IMR-90 (cell line): ENCODE measurements around the gene PES1. TPM values are rescaled to one million over a fixed set of nuclear protein-coding genes. Genes with fewer than 3 reads are reported as not detected.
A peak's percentile ranks its signal among the peaks of the same experiment; 100 is the strongest.

Experiments
- ATAC-seq: fragments of 200-7000 bp; cut with Tn5 transposase; 2 replicates; pipeline ENCODE4 v1.9.1; 2020; ENCODE audit warnings: low read depth, mild to moderate bottlenecking, moderate library complexity
- BruUV-seq: library from RNA; stranded (reverse); fragments of 400-500 nt; replicated peaks from 2 replicates; lab custom pipeline; 2021; lab: Mats Ljungman, UMichigan
- CTCF ChIA-PET: fragments of 300-600 bp; formaldehyde crosslinking; extraction: SDS; loops from one replicate; lab custom pipeline; 2021; ENCODE audit warnings: antibody characterized with exemption; lab: Yijun Ruan, JAX
- POLR2A ChIA-PET: fragments of 300-600 bp; sonication (Branson Sonifier 250); formaldehyde crosslinking; loops from one replicate; lab custom pipeline; 2022; ENCODE audit warnings: antibody characterized with exemption; ENCODE audit not compliant: unreplicated experiment; lab: Charles Lee
- DNase-seq: peaks from one replicate; pipeline ENCODE4 v3.0.0; 2013
- H2AFZ ChIP-seq: replicated peaks from 2 replicates; pipeline ENCODE3; 2013; ENCODE audit warnings: low read length, mild to moderate bottlenecking; ENCODE audit not compliant: poor library complexity
- H2AK5ac ChIP-seq: 2 replicates; pipeline ENCODE4 v1.6.1; 2013; ENCODE audit warnings: low read depth, low read length, inconsistent platforms
- H2AK9ac ChIP-seq: replicated peaks from 2 replicates; pipeline ENCODE3; 2013; ENCODE audit warnings: mild to moderate bottlenecking, low read depth, low read length, moderate library complexity; ENCODE audit not compliant: poor library complexity
- H2BK120ac ChIP-seq: 2 replicates; pipeline ENCODE4 v1.6.1; 2013; ENCODE audit warnings: low read depth, low read length, inconsistent platforms
- H2BK15ac ChIP-seq: 3 replicates; pipeline ENCODE4 v1.6.1; 2013; ENCODE audit warnings: low read depth, low read length, inconsistent platforms
- H2BK20ac ChIP-seq: 2 replicates; pipeline ENCODE4 v1.6.1; 2013; ENCODE audit warnings: low read depth, mild to moderate bottlenecking, inconsistent platforms, low read length, moderate library complexity
- H2BK5ac ChIP-seq: 2 replicates; pipeline ENCODE4 v1.6.1; 2013; ENCODE audit warnings: mild to moderate bottlenecking, low read depth, low read length, inconsistent platforms; ENCODE audit not compliant: poor library complexity, severe bottlenecking
- H3K14ac ChIP-seq: replicated peaks from 2 replicates; pipeline ENCODE4 v1.6.1; 2013; ENCODE audit warnings: low read depth, low read length, inconsistent platforms
- H3K18ac ChIP-seq: 2 replicates; pipeline ENCODE4 v1.6.1; 2013; ENCODE audit warnings: low read depth, low read length, control low read depth
- H3K23ac ChIP-seq: 2 replicates; pipeline ENCODE4 v1.6.1; 2013; ENCODE audit warnings: low read depth, low read length, inconsistent platforms
- H3K27ac ChIP-seq: 2 replicates; pipeline ENCODE4 v1.5.1; 2013; ENCODE audit warnings: mild to moderate bottlenecking, control low read depth, low read length; ENCODE audit not compliant: insufficient read depth
- H3K27me3 ChIP-seq: 2 replicates; pipeline ENCODE4 v1.6.1; 2013; ENCODE audit warnings: low read length; ENCODE audit not compliant: control insufficient read depth, insufficient read depth
- H3K36me3 ChIP-seq: 2 replicates; pipeline ENCODE4 v1.6.1; 2013; ENCODE audit warnings: low read length, mixed read lengths; ENCODE audit not compliant: control insufficient read depth, insufficient read depth
- H3K4ac ChIP-seq: 2 replicates; pipeline ENCODE4 v1.6.1; 2013; ENCODE audit warnings: low read depth, low read length, inconsistent platforms
- H3K4me1 ChIP-seq: 2 replicates; pipeline ENCODE4 v1.6.1; 2013; ENCODE audit warnings: low read length, mixed read lengths; ENCODE audit not compliant: control insufficient read depth, insufficient read depth
- H3K4me2 ChIP-seq: 2 replicates; pipeline ENCODE4 v1.6.1; 2013; ENCODE audit warnings: low read depth, mild to moderate bottlenecking, control low read depth, low read length, moderate library complexity
- H3K4me3 ChIP-seq: 2 replicates; pipeline ENCODE4 v1.5.1; 2013; ENCODE audit warnings: low read depth, mild to moderate bottlenecking, control low read depth, low read length, moderate library complexity; ENCODE audit not compliant: insufficient read depth
- H3K56ac ChIP-seq: 2 replicates; pipeline ENCODE4 v1.6.1; 2013; ENCODE audit warnings: low read length, inconsistent platforms; ENCODE audit not compliant: insufficient read depth; ENCODE audit errors: extremely low read depth
- H3K79me1 ChIP-seq, 2 experiments: 2 replicates each; pipeline ENCODE4 v1.6.1; 2013; ENCODE audit warnings: low read length in 2 of 2, inconsistent platforms in 1 of 2, low read depth in 1 of 2
- H3K9ac ChIP-seq: 2 replicates; pipeline ENCODE4 v1.6.1; 2013; ENCODE audit warnings: low read depth, low read length, control low read depth
- H3K9me1 ChIP-seq: 2 replicates; pipeline ENCODE4 v1.6.1; 2013; ENCODE audit warnings: low read length, inconsistent platforms; ENCODE audit not compliant: insufficient read depth
- H3K9me3 ChIP-seq: 2 replicates; pipeline ENCODE4 v1.6.1; 2013; ENCODE audit warnings: low read length; ENCODE audit not compliant: control insufficient read depth, insufficient read depth
- H4K20me1 ChIP-seq: 2 replicates; pipeline ENCODE4 v1.6.1; 2013; ENCODE audit warnings: low read length, inconsistent platforms; ENCODE audit not compliant: insufficient read depth
- H4K5ac ChIP-seq: 2 replicates; pipeline ENCODE4 v1.6.1; 2013; ENCODE audit warnings: mild to moderate bottlenecking, low read depth, low read length, control low read depth
- H4K8ac ChIP-seq, 2 experiments: 2 replicates each; pipeline ENCODE4 v1.6.1; 2013; ENCODE audit warnings: low read depth in 2 of 2, low read length in 2 of 2, control low read depth in 1 of 2, inconsistent platforms in 1 of 2
- H4K91ac ChIP-seq: 2 replicates; pipeline ENCODE4 v1.6.1; 2013; ENCODE audit warnings: low read depth, low read length, inconsistent platforms; ENCODE audit not compliant: insufficient read depth
- CEBPB ChIP-seq: IDR thresholded peaks from 2 replicates; pipeline ENCODE4 v1.6.1; 2012; ENCODE audit warnings: low read depth, low read length, improper control_type of control experiment
- CHD1 ChIP-seq: IDR thresholded peaks from 2 replicates; pipeline ENCODE4 v1.6.1; 2012; ENCODE audit warnings: low read depth, low read length, improper control_type of control experiment
- MAZ ChIP-seq: IDR thresholded peaks from 2 replicates; pipeline ENCODE4 v1.6.1; 2012; ENCODE audit warnings: low read depth, mild to moderate bottlenecking, low read length, improper control_type of control experiment, moderate library complexity, borderline replicate concordance
- MXI1 ChIP-seq: IDR thresholded peaks from 2 replicates; pipeline ENCODE4 v1.6.1; 2012; ENCODE audit warnings: low read depth, mild to moderate bottlenecking, low read length, moderate library complexity, borderline replicate concordance
- POLR2A ChIP-seq: IDR thresholded peaks from 2 replicates; pipeline ENCODE4 v1.6.1; 2012; ENCODE audit warnings: mild to moderate bottlenecking, low read depth, low read length
- RAD21 ChIP-seq: IDR thresholded peaks from 2 replicates; pipeline ENCODE4 v1.6.1; 2012; ENCODE audit warnings: low read length, improper control_type of control experiment
- WGBS, 2 experiments: methylation state at CpG; one replicate each; pipeline versions ENCODE4 v1.1.5 to v1.1.7; 2013; ENCODE audit warnings: missing lambda C conversion rate in 2 of 2; ENCODE audit not compliant: insufficient read length in 1 of 2; ENCODE audit errors: extremely low coverage in 2 of 2; 5-methylcytosine and 5-hydroxymethylcytosine counted together
- dilution Hi-C: fragments of 300-500 bp; cut with HindIII; formaldehyde crosslinking; loops from one replicate; pipeline ENCODE4 v1.14.3; 2018; ENCODE audit warnings: low sequenced_read_pairs; ENCODE audit not compliant: unreplicated experiment
- in situ Hi-C: fragments of 300-500 bp; cut with MboI; formaldehyde crosslinking; loops from 3 replicates; pipeline ENCODE4 v1.14.3; 2019; ENCODE audit warnings: low sequenced_read_pairs, inconsistent platforms, mixed read lengths
- intact Hi-C: fragments of 100-400 bp; cut with micrococcal nuclease; formaldehyde crosslinking; loops from 2 replicates; pipeline ENCODE4 v1.10.0; 2022
- polyA plus RNA-seq, 3 experiments: library from polyadenylated mRNA; depleted of rRNA; stranded (reverse); fragments of >200 nt; gene quantifications; 2 replicates each; pipeline ENCODE4 v1.2.3, GENCODE V29; 2012; ENCODE audit warnings: low replicate concordance in 1 of 3
- total RNA-seq: library from RNA; depleted of rRNA; stranded (reverse); fragments of >200 nt; gene quantifications from 2 replicates; pipeline ENCODE4 v1.2.3, GENCODE V29; 2012
- TF ChIP-seq, protein P1 (sequence below): conservative IDR thresholded peaks from 2 replicates; pipeline ENCODE4 v1.5.1; 2012; ENCODE audit warnings: mild to moderate bottlenecking, low read depth, low read length, improper control_type of control experiment

PES1 gene
- total and polyA plus RNA-seq, 2 of the 4 experiments (the other 2 are of a cell fraction), result 120 to 142 TPM

DNA sequence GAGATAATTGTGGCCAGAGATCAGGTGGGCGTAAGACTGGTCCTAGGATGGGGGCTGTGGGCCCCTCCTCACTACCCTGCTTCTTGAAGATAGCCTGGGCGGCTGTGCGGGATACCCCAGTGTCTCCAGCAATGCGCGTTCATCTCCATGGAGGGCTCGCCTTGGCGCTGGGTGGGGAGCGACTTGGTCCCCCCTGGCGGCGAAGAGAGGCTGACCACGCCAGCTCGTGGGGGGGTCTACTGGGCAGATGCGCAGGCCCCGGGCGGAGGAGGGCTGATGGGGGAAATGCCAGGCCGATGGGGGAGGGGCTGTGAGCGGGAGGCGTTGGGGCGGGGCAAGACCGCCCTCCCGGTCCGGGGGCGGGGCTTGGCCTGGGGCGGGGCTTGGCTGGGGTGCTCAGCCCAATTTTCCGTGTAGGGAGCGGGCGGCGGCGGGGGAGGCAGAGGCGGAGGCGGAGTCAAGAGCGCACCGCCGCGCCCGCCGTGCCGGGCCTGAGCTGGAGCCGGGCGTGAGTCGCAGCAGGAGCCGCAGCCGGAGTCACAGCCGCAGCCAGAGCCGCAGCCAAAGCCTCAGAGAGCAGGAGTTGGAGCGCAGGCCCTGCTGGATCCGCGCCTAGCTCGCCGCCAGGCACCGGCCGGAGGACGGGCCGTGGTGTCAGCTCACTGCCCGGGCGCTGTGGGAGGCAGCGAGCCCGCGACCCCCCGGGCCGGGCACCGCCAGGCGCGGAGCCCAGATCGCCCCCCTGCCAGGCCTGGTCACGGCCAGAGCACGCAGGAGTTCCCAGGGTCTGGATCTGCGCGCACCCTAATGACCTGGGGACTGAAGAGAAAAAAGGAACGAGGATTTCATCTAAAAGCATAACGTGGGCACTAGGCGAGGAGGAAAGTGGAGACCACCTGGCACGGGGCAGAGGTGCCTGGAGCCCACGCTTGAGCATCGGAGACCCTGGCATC is 43.8 kb upstream of the PES1 start, which contains the start of gene SLC35E4:
SLC35E4 (plus strand) TSS at position 509 of the 953 bp plus-strand sequence. CDS start 670 bp downstream, outside the sequence.
- Histone ChIP-seq H2BK15ac (peak within 1 kb of the TSS; percentile 12; the same call in 1 of the 3 replicates), H3K4ac (peak within 1 kb of the TSS; percentile 77), H2BK20ac (peak within 1 kb of the TSS; percentile 31; the same call in 1 of the 2 replicates), H3K27me3 (no peaks in the 10 kb centered on the region), H3K9me1 (peaks cover 14% of the 10 kb centered on the region), H3K79me1 (peaks cover 23 to 25% of the 10 kb centered on the region in 2 experiments), H3K23ac (peak within 1 kb of the TSS; percentile 98), H2AK9ac (peak within 1 kb of the TSS; percentile 94), H2BK120ac (peak within 1 kb of the TSS; percentile 69; the same call in 1 of the 2 replicates), H3K4me1 (peaks cover 21% of the 10 kb centered on the region), H4K8ac (peak within 1 kb of the TSS; percentile 46 to 84), H2BK5ac (peak within 1 kb of the TSS; percentile 67), H3K18ac (0 out of 2 replicates have a peak within 1 kb of the TSS, but pooled peaks have one; percentile 10), H4K20me1 (no peaks in the 10 kb centered on the region), H3K27ac (peak within 1 kb of the TSS; percentile 48), H2AK5ac (peak within 1 kb of the TSS; percentile 89), H3K9me3 (no peaks in the 10 kb centered on the region), H3K36me3 (no peaks in the 10 kb centered on the region), H3K56ac (no peak within 1 kb of the TSS; the same call in 1 of the 2 replicates), H4K5ac (peak within 1 kb of the TSS; percentile 72), H3K9ac (peak within 1 kb of the TSS; percentile 61), H2AFZ (peak within 1 kb of the TSS; percentile 96), H3K14ac (peak within 1 kb of the TSS; percentile 97), H3K4me2 (peak within 1 kb of the TSS; percentile 98), H4K91ac (peak within 1 kb of the TSS; percentile 58), H3K4me3 (peak within 1 kb of the TSS; percentile 62)
- in situ Hi-C loops, result loop anchor here (10.0 kb wide), 1 partner anchor 289 kb away; no protein-coding TSS in a partner anchor
- ATAC-seq (peak; percentile 94), DNase-seq (peak; percentile 86)
- intact Hi-C loops, result no loop called here
- dilution Hi-C loops, result no loop called here
- ChIA-PET CTCF (interaction anchor here (0.5 to 3.9 kb wide), 7 partner anchors 11 to 284 kb away, joined by 3 to 45 read pairs (median 4); partner anchors contain the start of gene OSBP2), POLR2A (interaction anchor here (1.6 kb wide), 1 partner anchor 119 kb away, joined by 7 read pairs; no protein-coding TSS in a partner anchor)
- 2% methylated on average over 44 of the region's 75 CpGs; no CpG with 5 or more reads in 1 of the 2 experiments for WGBS, 2 experiments
- TF ChIP-seq MXI1 (no peak), CHD1 (0 out of 2 replicates have a peak, but pooled peaks have one; percentile 35), CEBPB (no peak), POLR2A (peak; percentile 51; the same call in 1 of the 2 replicates), MAZ (peak; percentile 86; the same call in 1 of the 2 replicates), RAD21 (0 out of 2 replicates have a peak, but pooled peaks have one; percentile 18)
- TF ChIP-seq, protein P1, sequence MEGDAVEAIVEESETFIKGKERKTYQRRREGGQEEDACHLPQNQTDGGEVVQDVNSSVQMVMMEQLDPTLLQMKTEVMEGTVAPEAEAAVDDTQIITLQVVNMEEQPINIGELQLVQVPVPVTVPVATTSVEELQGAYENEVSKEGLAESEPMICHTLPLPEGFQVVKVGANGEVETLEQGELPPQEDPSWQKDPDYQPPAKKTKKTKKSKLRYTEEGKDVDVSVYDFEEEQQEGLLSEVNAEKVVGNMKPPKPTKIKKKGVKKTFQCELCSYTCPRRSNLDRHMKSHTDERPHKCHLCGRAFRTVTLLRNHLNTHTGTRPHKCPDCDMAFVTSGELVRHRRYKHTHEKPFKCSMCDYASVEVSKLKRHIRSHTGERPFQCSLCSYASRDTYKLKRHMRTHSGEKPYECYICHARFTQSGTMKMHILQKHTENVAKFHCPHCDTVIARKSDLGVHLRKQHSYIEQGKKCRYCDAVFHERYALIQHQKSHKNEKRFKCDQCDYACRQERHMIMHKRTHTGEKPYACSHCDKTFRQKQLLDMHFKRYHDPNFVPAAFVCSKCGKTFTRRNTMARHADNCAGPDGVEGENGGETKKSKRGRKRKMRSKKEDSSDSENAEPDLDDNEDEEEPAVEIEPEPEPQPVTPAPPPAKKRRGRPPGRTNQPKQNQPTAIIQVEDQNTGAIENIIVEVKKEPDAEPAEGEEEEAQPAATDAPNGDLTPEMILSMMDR, result peak; percentile 45
- no TSS peak for BruUV-seq
